T-helper 2 cell treated with Interferon-gamma antibody and Interleukin-4, amounts not matched to agents 100 ng/mL and 5 ng/mL, for 36 hours (primary cell): ENCODE data around the gene MVK. TPM values are rescaled to one million over a fixed set of nuclear protein-coding genes. Genes with fewer than 3 reads are reported as not detected.

ENCODE experiments used
- intact Hi-C: fragments of 100-400 bp; cut with micrococcal nuclease; formaldehyde crosslinking; loops from one replicate; pipeline ENCODE4 v1.15.1; 2023
- total RNA-seq: library from RNA; stranded (reverse); gene quantifications from 2 replicates; pipeline ENCODE4 v1.2.3, GENCODE V29; 2022

The MVK gene
- total RNA-seq, result 14.6 and 15.6 TPM in 2 replicates

- intact Hi-C loops, result loop anchor here (1.0 to 10.0 kb wide), 3 partner anchors 96 to 1008 kb away; partner anchors contain the start of genes FAM222A, ISCU, KCTD10 and SART3
Measured at GRCh38 chr12:109573029-109573913, at the start of gene MVK, which contains the start of gene MMAB. Gene MVK (plus strand): TSS chr12:109573794. CDS start chr12:109574823, 1,029 bp downstream. Gene MMAB (minus strand): TSS chr12:109573504. CDS start chr12:109573480, 24 bp downstream.

- intact Hi-C loops, result no loop called here
Measured at GRCh38 chr12:109524466-109525278, 48.9 kb upstream of the MVK start.

- intact Hi-C loops, result no loop called here
Measured at GRCh38 chr12:109525279-109525585, 48.4 kb upstream of the MVK start.

- intact Hi-C loops, result no loop called here
Measured at GRCh38 chr12:109527489-109528123, 46.0 kb upstream of the MVK start.

GRCh38 chr12:109529691-109530640, 43.6 kb upstream of the MVK start:
- intact Hi-C loops, result no loop called here

GRCh38 chr12:109531411-109531810, 42.2 kb upstream of the MVK start:
- intact Hi-C loops, result no loop called here

GRCh38 chr12:109532721-109533486, 40.7 kb upstream of the MVK start:
- intact Hi-C loops, result no loop called here

- intact Hi-C loops, result no loop called here
Measured at GRCh38 chr12:109533487-109533740, 40.2 kb upstream of the MVK start.

- intact Hi-C loops, result no loop called here
Measured at GRCh38 chr12:109534456-109534855, 39.1 kb upstream of the MVK start.

- intact Hi-C loops, result no loop called here
Measured at GRCh38 chr12:109535231-109535862, 38.2 kb upstream of the MVK start.

- intact Hi-C loops, result no loop called here
Measured at GRCh38 chr12:109535863-109536250, 37.7 kb upstream of the MVK start.

- intact Hi-C loops, result no loop called here
Measured at GRCh38 chr12:109537136-109537535, 36.5 kb upstream of the MVK start.

- intact Hi-C loops, result no loop called here
Measured at GRCh38 chr12:109538191-109538863, 35.3 kb upstream of the MVK start.

- intact Hi-C loops, result no loop called here
Measured at GRCh38 chr12:109539508-109539907, 34.1 kb upstream of the MVK start.

- intact Hi-C loops, result no loop called here
Measured at GRCh38 chr12:109540526-109541412, 32.8 kb upstream of the MVK start.

- intact Hi-C loops, result no loop called here
Measured at GRCh38 chr12:109541413-109541726, 32.2 kb upstream of the MVK start.

- intact Hi-C loops, result no loop called here
Measured at GRCh38 chr12:109542014-109542413, 31.6 kb upstream of the MVK start.

GRCh38 chr12:109542876-109543275, 30.7 kb upstream of the MVK start:
- intact Hi-C loops, result no loop called here
